K562 (cell line): ENCODE results near the gene EAPP. TPM values are rescaled to one million over a fixed set of nuclear protein-coding genes. Genes with fewer than 3 reads are reported as not detected.

Experiments
- ATAC-seq: fragments of 200-7000 bp; cut with Tn5 transposase; 3 replicates; pipeline ENCODE4 v1.9.1; 2020; ENCODE audit warnings: moderate library complexity
- BruUV-seq: library from RNA; stranded (reverse); fragments of 400-500 nt; replicated peaks from 2 replicates; lab custom pipeline; 2021; lab: Mats Ljungman, UMichigan
- CTCF ChIA-PET: fragments of 300-600 bp; formaldehyde crosslinking; extraction: SDS; loops from one replicate; lab custom pipeline; 2021; ENCODE audit warnings: low intra/inter-chr PET ratio; lab: Yijun Ruan, JAX
- POLR2A ChIA-PET: fragments of 300-600, 350-650 bp; sonication (Branson Sonifier 250); formaldehyde crosslinking; extraction: SDS; loops from one replicate; lab custom pipeline; 2021; ENCODE audit warnings: antibody characterized with exemption, inconsistent platforms; lab: Yijun Ruan, JAX
- DNase-seq, 4 experiments: peaks; one replicate each; pipeline versions ENCODE4 v3.0.0 to v3.0.0-alpha.2; 2011 to 2018; ENCODE audit warnings: low spot score in 3 of 4, mixed read lengths in 3 of 4; ENCODE audit errors: extremely low read depth in 1 of 4
- FAIRE-seq: peaks from 2 replicates; lab custom pipeline; 2011; peaks lifted over from hg19 to GRCh38; lab: Jason Lieb, UNC
- H2AFZ ChIP-seq: 2 replicates; pipeline ENCODE4 v1.6.0; 2011; ENCODE audit warnings: low read depth, low read length, control low read depth, inconsistent platforms
- H3K27ac ChIP-seq: fragments of 200-600 bp; 3 replicates; pipeline ENCODE4 v1.8.0; 2011; ENCODE audit warnings: low read depth, mild to moderate bottlenecking, control low read depth, inconsistent platforms, low read length, moderate library complexity, mixed read lengths; ENCODE audit errors: extremely low read depth
- H3K27me3 ChIP-seq, 2 experiments: fragments of 300-600 bp in 1 of 2; 2 replicates in 1 of 2; 3 replicates in 1 of 2; pipeline versions ENCODE4 v1.6.0 to v1.8.0; 2011; ENCODE audit warnings: inconsistent platforms in 2 of 2, low read length in 2 of 2, mild to moderate bottlenecking in 1 of 2, mixed read lengths in 1 of 2, moderate library complexity in 1 of 2; ENCODE audit not compliant: control insufficient read depth in 2 of 2, insufficient read depth in 2 of 2
- H3K36me3 ChIP-seq: fragments of 300-600 bp; 3 replicates; pipeline ENCODE4 v1.8.0; 2011; ENCODE audit warnings: mild to moderate bottlenecking, low read length, inconsistent platforms; ENCODE audit not compliant: control insufficient read depth, insufficient read depth
- H3K4me1 ChIP-seq, 2 experiments: fragments of 200-600 bp in 1 of 2; replicated peaks in 1 of 2; 2 replicates in 1 of 2; 3 replicates in 1 of 2; pipeline versions ENCODE4 v1.5.1 to v1.8.0; 2011; ENCODE audit warnings: inconsistent platforms in 2 of 2, low read length in 2 of 2, mild to moderate bottlenecking in 1 of 2, mixed read lengths in 1 of 2, moderate library complexity in 1 of 2; ENCODE audit not compliant: control insufficient read depth in 2 of 2, insufficient read depth in 2 of 2
- H3K4me2 ChIP-seq: 2 replicates; pipeline ENCODE4 v1.6.1; 2011; ENCODE audit warnings: low read length, control low read depth, inconsistent platforms, mixed read lengths; ENCODE audit not compliant: insufficient read depth
- H3K4me3 ChIP-seq: fragments of 200-600 bp; sonication (generic), shearing (Covaris generic); 2 replicates; pipeline ENCODE4 v1.5.1; 2016; ENCODE audit warnings: control low read depth, inconsistent platforms
- H3K79me2 ChIP-seq: fragments of 200-600 bp; 3 replicates; pipeline ENCODE4 v1.8.0; 2011; ENCODE audit warnings: low read length, inconsistent platforms; ENCODE audit not compliant: control insufficient read depth, insufficient read depth
- H3K9ac ChIP-seq, 2 experiments: 2 replicates each; pipeline versions ENCODE4 v1.6.0 to v1.6.1; 2011; ENCODE audit warnings: low read depth in 2 of 2, low read length in 2 of 2, control low read depth in 1 of 2, inconsistent platforms in 1 of 2, mild to moderate bottlenecking in 1 of 2, mixed read lengths in 1 of 2; ENCODE audit not compliant: insufficient read depth in 1 of 2
- H3K9me1 ChIP-seq: one replicate; pipeline ENCODE4 v1.6.0; 2011; ENCODE audit warnings: inconsistent platforms, mild to moderate bottlenecking, low read length, moderate library complexity; ENCODE audit not compliant: control insufficient read depth, insufficient read depth
- H3K9me3 ChIP-seq: replicated peaks from 2 replicates; pipeline ENCODE4 v1.5.1; 2011; ENCODE audit warnings: low read depth, low read length, inconsistent platforms; ENCODE audit not compliant: control insufficient read depth, insufficient read depth
- H4K20me1 ChIP-seq: replicated peaks from 2 replicates; pipeline ENCODE4 v1.6.1; 2011; ENCODE audit warnings: low read length, inconsistent platforms, mixed read lengths; ENCODE audit not compliant: control insufficient read depth, insufficient read depth
- CSDE1 ChIP-seq, 2 experiments: fragments of 450-650 bp; IDR thresholded peaks; 2 replicates each; pipeline ENCODE4 v1.6.1; 2016; ENCODE audit warnings: mild to moderate bottlenecking in 1 of 2
- NR2C1 ChIP-seq, 2 experiments: fragments of 450-650 bp; IDR thresholded peaks; 2 replicates each; pipeline ENCODE4 v1.6.1; 2017; ENCODE audit warnings: mild to moderate bottlenecking in 2 of 2, antibody characterized with exemption in 1 of 2, inconsistent platforms in 1 of 2, missing compliant biosample characterization in 1 of 2, missing genetic modification characterization in 1 of 2
- PTRF ChIP-seq: fragments of 450-650 bp; IDR thresholded peaks from 2 replicates; pipeline ENCODE4 v1.6.1; 2016; ENCODE audit warnings: mild to moderate bottlenecking, missing genetic modification characterization, missing compliant biosample characterization
- ZNF23 ChIP-seq: fragments of 250-450 bp; sonication (Bioruptor Pico); IDR thresholded peaks from 2 replicates; pipeline ENCODE4 v1.4.0; 2020; ENCODE audit warnings: mild to moderate bottlenecking
- ZNF282 ChIP-seq: sonication (generic); formaldehyde crosslinking; IDR thresholded peaks from 2 replicates; pipeline ENCODE4 v1.8.1; 2023; ENCODE audit warnings: missing genetic modification reagents
- ZNF778 ChIP-seq: fragments of 450-650 bp; formaldehyde crosslinking; IDR thresholded peaks from 2 replicates; pipeline ENCODE4 v1.4.0; 2020; ENCODE audit warnings: mild to moderate bottlenecking, moderate library complexity
- WGBS: fragments of 100-300 bp; shearing (Covaris generic); methylation state at CpG from one replicate; pipeline ENCODE4 v1.1.6; 2016; ENCODE audit warnings: low coverage, mixed read lengths; ENCODE audit not compliant: insufficient coverage; ENCODE audit errors: missing lambda C conversion rate; 5-methylcytosine and 5-hydroxymethylcytosine counted together
- in situ Hi-C: fragments of 300-500 bp; cut with MboI; formaldehyde crosslinking; loops from 4 replicates; pipeline ENCODE4 v1.15.0; 2018; ENCODE audit warnings: inconsistent platforms, mixed read lengths
- intact Hi-C: fragments of 100-400 bp; cut with micrococcal nuclease; formaldehyde crosslinking; loops from 2 replicates; pipeline ENCODE4 v1.14.2; 2022
- polyA plus RNA-seq, 8 experiments: library from polyadenylated mRNA; depleted of rRNA in 4 of 8; stranded (reverse) in 5 of 8; unstranded in 3 of 8; fragments of >200 nt; fragmentation: Nextera tagmentation in 2 of 8; fragmentation: Illumina TruSeq in 1 of 8; extraction: Ambion mirVana in 2 of 8; extraction: Trizol in 1 of 8; gene quantifications; 2 replicates each; pipeline versions ENCODE4 v1.2.1 to v1.2.3, GENCODE V29; 2011 to 2014; ENCODE audit warnings: inconsistent platforms in 1 of 8, missing spikeins in 1 of 8
- total RNA-seq, 7 experiments: library from RNA; depleted of rRNA in 6 of 7; stranded (reverse); fragments of >200 nt in 6 of 7; fragmentation: Illumina TruSeq in 2 of 7; extraction: Trizol in 2 of 7; gene quantifications; 2 replicates each; pipeline versions ENCODE4 v1.2.1 to v1.2.3, GENCODE V29; 2011 to 2021; ENCODE audit warnings: low replicate concordance in 1 of 7

The EAPP gene
- total and polyA plus RNA-seq, 9 of the 15 experiments (the other 6 are each of a cell fraction or from before 2014, with no cell fraction given), result 19.0 to 67.6 (median 30.3) TPM

- H3K4me2 ChIP-seq, result no peak overlapping the region
- no TSS peak for BruUV-seq
- in situ Hi-C loops, result no loop called here
- no peaks in the 10 kb centered on the region for H3K79me2 ChIP-seq
- TF ChIP-seq ZNF282 (CRISPR knock-in tag) (no peak), NR2C1 (IDR thresholded peaks at IDR 0.05) (no peak), NR2C1 (tag; IDR thresholded peaks at IDR 0.05) (no peak), CSDE1 (IDR thresholded peaks at IDR 0.05) (no peak), PTRF (tag) (no peak), ZNF23 (CRISPR knock-in tag) (no peak), ZNF778 (no peak)
- POLR2A ChIA-PET, result interaction anchor here (0.6 kb wide), 1 partner anchor 13 kb away, joined by 3 read pairs; no protein-coding TSS in a partner anchor
- intact Hi-C loops, result no loop called here
- no peaks in the 10 kb centered on the region for H4K20me1 ChIP-seq
- H3K9me3 ChIP-seq, result no peaks in the 10 kb centered on the region
- no peaks in the 10 kb centered on the region for H3K9me1 ChIP-seq
- no peak overlapping the region for H3K9ac ChIP-seq
- no peaks in the 10 kb centered on the region for H3K27me3 ChIP-seq
- FAIRE-seq (no peak), DNase-seq (no peak), ATAC-seq (no peak)
- H3K36me3 ChIP-seq, result no peaks in the 10 kb centered on the region
- 49% methylated on average over 2 of the region's 2 CpGs for WGBS
- CTCF ChIA-PET, result no interaction called here
- H3K4me1 ChIP-seq, result peaks cover 0 to 4% of the 10 kb centered on the region in 2 experiments; a peak in 2 of 5 replicates
- no peak overlapping the region for H3K27ac ChIP-seq
- H3K4me3 ChIP-seq, result no peak overlapping the region
- no peak overlapping the region for H2AFZ ChIP-seq
Observed at GRCh38 chr14:34474187-34474679, 65.3 kb downstream of the EAPP start.
